GM19438 (cell line): ENCODE data around the gene WRNIP1.

Experiments
- ATAC-seq: cut with Tn5 transposase; IDR thresholded peaks from one replicate; pipeline ENCODE4 v1.9.1; 2021; ENCODE audit warnings: low read depth; ENCODE audit not compliant: unreplicated experiment

Gene WRNIP1

DNA sequence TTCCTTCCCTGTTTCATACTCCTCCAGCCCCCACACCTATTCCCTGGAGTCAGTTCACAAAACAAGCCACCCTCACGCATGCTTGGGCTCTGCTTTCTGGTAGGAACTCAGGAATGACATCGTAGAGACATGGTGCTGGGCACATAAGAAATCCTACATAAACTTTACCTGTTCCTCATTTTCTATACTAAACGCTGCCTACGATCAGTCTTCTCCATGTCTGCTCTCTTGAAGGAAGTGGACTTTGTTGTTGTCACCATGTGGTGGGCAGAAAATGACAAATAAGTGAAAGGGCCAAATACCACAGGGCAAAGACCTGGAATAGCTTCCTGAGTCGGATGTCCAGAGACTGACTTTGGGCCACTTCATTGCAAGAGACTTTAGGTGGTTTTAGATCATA is 24.6 kb upstream of the WRNIP1 start:
- ATAC-seq = no peak

DNA sequence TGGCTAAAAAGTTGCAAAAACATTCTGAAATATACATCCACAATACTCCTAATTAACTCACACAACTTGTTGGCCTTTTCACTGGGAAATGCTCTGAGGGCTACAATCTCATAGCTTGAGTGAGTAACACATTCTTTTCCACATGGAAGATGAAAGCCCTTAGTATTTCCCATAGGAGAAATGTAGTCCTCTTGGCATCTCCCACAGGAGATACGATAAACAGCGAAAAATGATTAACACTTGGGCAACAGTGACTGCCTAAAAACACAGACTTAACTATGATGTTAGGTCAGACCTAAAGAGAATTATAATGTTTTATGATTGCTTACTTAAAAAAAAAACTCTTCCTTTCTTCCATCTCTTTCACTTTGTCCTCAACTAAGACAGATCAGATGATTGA is 23.4 kb upstream of the WRNIP1 start:
- ATAC-seq = no peak

DNA sequence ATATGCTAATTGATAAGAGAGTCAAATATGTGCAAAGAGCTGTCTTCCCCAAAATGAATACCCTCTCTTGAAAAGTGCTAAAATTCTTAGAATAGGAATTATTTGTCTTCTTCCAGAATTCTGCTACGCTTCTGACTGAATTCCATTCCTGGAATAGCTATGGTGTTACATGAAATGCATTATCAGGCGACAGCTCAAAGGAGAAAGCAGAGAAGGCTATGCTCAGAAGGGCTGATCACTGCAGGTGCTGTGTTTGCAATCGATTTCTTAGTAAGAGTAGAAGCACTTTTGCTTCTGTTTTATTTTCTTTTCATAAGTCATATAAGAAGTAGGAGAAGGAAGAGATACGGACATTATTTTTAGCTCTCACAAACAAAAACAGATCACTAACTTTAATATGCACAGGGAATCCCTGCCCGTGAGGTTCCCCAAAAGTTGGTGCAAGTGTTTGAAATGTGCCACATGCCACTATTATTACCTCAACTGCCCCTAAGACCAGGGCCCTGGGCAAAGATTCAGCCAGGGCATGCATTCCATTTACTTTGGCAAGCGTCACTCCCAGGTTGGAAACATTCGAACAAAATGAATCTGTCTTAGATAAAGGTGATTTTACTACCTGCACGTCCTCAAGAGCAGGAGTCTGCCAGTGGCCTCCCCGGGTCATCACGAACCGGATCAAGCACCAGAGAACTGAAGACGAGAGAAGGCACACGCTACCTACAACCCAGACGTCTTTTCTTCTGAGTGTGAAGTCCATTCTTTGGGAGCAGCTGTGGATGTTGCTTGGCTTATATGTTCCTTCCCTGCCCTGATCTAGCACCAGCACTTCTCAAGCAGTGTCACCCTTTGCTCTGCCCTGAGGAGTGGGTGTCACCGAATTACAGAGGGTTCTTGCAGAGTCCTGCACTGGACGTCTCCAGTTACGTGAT is 21.6 kb upstream of the WRNIP1 start:
- no peak for ATAC-seq

DNA sequence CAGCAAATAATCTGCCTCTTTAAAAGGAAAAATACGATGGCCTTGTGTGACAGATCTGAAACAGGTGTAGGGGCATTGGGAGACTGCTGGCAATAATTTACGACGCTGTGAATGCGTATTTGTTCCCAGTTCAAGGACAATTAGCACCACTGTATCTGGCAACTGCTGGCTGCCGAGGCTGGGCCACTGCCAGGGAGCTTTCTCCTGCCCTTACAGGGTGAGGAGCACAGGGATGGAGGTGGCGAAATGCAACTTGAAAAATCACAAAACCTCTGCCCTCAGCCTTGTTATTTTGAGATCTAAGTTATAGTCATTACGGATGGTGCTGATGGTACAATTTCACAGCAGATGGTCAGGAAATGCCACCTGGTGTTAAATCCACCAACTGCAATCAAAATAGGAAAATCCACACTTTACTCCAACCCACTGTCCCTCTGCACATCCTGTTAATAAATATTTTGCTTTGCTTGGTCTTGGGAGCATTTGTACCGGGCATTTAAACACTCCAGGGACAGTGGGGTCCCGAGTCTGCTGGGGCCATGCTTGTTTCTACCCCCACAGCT is 20.9 kb upstream of the WRNIP1 start:
- no peak for ATAC-seq

DNA sequence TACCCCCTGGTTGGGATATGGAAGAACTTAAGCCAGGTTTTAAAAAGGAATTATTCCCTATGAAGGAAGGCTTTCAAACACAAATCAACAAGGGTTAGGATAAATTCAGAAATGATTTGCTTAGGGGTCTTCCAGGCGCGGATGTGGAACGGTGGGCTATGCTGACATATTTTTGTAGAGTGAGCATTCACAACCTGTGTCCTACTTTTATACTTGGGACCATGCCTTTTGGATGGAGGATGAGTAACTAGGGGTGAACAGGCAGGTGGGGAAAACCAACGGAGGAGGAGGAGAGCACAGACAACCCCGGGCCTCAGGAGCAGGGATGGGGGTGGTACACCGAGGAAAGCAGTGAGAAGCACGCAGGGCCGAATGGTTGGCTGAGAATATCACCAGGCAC is 20.4 kb upstream of the WRNIP1 start:
- no peak for ATAC-seq

DNA sequence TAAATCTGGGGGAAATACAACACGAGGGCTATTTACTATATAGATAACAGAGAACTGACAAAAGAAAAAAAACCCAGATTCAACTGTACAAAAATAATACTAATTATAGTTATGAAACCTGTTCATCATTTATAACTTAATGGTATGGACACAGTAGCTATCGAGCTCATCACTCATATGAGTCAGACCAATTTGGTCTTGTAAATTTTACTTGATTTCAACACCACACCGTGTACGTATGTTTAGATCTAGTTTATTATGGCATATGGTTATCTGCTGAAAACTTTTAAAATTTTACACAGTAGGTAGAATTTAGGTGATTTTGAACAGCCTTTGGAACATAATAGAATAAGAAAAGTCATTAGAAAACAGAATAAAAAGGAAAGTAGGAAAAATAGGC is 19.9 kb upstream of the WRNIP1 start:
- ATAC-seq = no peak

DNA sequence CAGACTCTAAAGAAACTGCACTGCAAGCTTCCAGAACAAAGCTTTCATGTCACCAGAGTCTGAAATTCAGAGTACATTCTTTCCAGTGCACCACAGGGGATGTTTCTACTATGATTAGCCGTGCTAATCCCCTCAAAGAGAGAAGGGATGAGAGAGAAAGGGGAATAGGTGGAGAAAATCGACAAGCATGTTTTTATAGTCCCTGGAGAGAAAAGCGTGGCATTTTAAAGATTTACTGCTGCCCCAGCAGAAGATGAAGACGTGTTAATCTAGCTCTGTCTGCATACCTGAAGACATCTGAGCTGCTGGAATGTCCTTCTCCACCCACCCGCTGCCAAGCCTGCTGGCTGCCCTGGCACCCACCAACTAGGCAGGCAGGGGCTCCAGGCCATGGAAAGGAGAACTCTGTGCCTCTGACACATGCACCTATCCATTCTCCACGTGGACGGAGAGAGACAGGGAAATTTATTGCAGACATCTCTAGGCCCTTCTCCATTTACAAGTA is 18.6 kb upstream of the WRNIP1 start:
- ATAC-seq = no peak

DNA sequence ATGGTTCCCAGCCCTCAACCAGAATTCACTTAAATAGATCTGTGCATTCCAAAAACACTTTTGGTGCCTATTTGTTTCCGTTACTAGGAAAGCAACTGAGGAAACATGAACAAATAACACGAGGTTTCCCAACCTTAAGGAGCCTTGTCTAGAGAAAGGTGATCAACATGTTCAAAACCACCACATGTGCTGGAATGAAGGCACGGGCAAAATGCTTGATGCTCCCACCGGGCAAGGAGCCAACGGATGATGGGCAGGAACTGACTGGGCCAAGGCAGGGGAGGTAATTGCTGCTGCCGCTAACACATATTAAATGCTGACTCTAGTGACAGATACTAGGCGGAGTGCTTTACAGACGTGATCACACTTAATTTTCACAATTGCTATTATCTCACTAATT is 17.0 kb upstream of the WRNIP1 start:
- ATAC-seq = no peak

DNA sequence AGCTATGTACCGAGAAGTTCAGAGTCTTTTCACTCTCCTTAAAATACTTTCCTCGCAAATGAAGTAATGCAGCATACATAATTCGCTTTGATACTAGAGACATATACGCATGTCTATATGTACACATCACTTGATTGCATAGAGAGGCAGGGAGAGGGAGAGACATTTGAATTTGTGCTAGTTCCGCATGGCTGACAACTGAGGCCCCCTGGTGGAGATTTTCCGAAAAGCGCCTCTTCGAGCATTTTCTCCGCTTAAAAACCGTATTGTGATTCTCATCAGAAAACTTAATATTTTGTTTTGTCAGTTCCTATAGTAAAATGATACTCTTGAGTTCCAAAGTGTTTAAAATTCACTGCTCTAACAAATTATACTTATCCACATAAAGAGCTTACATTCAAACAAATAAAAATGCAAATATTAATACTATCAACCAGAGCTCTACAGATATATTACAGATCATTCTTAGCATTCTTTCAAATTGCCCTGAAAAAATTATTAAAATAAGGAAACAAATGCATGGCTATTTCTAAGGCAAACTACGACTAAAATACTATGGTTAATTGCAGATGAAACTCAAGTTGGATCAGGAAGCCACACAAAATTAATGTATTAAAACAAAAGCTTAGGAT is 15.1 kb upstream of the WRNIP1 start:
- ATAC-seq = no peak

DNA sequence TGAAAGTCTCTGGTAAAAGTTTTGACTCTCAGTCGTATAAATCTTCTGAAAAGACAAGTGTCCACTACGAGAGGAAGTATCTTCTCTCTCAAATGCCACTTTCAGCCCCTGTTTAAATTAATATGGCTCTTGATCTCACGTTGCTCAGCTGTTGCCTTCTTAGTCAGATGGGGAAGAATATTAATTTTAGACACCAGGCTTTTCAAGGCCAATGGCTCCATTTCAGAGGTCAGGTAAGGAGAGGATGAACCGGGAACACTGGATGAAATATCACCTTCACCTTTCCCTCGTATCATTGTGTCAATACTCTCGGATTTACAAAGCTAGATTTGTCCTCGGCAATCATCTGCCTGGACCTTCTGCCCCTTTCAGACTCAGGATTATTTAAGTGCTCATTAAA is 14.4 kb upstream of the WRNIP1 start, which contains the start of gene MYLK4:
Gene MYLK4, minus strand, starts transcription at position 91 of the 400 bp plus-strand sequence. CDS start 1,628 bp downstream, outside the sequence.
- no peak for ATAC-seq

DNA sequence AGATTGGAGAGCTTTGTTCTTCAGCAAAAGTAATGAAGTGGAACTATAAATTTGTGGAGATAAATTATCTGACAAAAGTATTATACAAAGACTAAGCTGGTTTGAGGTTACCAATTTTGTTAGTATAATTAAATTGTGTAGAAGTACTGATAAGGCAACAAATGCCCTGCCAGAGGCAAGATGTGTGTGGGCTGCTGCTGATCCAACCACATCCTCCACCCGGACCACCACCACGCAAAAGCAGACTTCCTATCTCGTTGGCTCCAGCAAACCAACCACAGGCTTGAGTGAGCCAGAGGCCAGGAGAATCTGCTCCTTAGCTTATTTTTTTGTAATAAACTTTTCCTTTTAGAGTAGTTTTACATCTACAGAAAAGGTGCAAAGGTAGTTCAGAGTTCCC is 13.3 kb upstream of the WRNIP1 start:
- no peak for ATAC-seq

DNA sequence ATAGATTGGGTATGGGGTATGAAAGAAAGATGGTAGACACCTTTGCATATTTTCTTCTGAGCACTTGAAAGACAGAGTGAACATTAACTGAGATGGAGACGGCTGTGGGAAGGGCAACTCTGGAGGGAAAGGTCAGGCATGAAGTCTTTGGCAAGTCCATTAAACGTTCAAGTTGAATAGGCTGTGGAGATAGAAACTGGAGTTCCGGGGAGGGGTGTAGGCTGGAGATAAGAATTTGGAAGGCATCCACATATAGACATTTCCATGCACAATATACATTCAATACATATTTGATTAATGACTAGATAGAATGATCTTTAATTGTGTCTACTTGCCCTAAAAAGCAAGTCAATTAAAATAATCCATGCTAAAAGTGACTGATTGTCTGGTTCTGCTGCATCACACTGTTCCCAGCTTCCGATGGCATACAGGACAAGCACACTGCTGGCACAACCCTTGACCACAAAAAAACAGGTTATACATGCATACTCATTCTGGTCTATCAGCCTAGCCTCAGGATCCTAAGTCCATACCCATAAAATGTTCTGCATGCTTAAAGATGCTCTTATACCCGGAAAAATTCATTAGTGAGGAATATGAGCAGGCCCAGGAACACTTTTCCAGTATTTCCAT is 12.6 kb upstream of the WRNIP1 start:
- ATAC-seq = no peak

DNA sequence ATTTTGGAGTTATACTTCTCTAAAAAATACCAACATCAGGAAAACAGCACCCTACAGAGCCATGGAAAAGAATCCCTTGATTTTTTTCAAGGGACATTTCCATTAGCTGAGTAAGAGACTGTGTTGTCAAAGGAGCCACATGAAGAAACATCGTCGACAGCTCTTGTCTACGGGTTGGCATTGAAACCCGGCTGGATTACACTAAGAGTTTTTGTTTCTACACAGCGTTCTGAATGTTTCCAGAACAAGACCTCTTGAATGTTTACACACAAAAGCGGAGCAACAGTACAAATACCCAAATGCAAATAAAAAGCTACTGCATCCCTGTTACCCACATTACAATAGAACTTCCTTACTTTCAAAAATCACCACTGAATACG is 12.1 kb upstream of the WRNIP1 start:
- ATAC-seq = no peak

DNA sequence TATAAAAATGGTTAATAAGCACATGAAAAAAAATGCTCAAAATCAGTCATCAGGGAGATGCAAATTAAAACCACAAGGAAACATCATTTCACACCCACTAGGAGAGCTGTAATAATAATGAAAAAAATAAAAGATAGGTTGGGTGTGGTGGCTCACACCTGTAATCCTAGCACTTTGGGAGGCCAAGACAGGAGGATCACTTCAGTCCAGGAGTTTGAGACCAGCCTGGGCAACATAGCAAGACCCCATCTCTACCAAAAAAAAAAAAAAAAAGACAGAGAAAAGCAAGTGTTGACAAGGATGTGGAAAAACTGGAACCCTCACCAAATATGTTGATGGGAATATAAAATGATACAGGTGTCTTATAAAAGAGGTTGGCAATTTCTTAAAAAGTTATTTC is 11.4 kb upstream of the WRNIP1 start:
- ATAC-seq = no peak

DNA sequence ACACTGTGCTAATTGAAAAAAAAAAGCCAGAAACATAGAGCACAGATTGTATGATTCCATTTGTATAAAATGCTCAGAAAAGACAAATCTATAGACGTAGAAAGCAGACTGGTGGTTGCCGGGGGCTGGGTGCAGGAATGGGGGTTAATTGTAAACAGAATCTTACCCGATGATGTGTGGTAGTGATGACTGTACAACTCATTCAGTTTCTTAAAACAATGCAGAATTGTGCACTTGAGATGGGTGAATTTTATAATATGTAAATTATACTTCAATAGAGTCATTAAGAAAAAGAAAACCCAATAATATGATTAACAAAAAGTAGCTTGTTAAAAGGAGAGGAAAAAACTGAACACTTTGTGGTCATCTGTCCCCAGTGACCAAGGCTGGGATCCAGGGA is 10.8 kb upstream of the WRNIP1 start:
- ATAC-seq = no peak

DNA sequence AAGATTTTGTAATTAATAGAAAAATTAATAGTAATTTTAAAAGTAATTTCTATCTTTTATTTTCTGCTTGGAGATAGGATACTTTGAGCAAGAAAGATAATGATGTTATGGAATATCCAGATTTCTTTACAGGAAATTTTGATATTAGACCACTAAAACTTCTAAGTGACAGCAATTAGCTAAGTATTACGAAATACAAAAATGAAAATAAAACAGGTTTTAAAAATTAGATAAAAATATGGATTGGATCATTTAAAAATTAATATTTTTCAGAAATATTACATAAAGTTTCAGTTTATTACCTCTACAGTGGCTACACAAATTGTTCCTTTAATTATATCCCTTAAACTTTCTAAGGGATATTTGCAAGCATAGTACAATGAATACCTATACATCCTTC is 10.3 kb upstream of the WRNIP1 start:
- ATAC-seq = no peak

DNA sequence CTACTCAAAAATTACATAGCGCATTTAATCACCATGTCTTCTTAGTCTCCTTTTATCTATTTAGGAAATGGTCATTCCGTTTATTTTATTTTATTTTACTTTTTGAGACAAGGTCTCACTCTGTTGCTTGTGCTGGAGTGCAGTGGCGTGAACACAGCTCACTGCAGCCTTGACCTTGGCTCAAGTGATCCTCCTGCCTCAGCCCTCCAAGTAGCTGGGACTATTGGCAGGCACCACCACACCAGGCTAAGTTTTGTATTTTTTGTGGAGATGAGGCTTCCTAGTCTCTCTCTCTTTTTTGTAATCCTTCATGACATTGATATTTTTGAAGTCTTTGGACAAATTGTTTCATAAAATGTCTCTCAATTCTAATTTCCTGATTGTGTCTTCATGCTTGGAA is 9.7 kb upstream of the WRNIP1 start:
- no peak for ATAC-seq

DNA sequence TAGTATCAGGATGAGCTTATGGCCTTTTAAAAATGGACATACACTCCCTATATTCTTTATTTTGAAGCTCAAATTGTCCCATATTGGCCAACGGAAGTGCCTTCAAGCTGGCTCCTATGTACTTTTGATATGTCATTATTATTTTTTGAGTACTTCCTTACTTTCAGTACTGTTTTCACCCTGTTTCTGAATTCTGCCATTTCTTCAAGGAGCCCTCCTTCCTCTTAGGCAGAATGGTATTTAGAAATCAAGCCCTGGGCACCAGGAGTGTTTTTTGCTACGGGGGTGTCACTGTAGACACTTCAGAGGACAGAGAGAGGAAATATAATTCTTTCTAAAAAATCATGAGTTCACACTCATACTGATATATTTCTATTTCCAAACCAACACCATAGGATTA is 9.0 kb upstream of the WRNIP1 start:
- no peak for ATAC-seq

DNA sequence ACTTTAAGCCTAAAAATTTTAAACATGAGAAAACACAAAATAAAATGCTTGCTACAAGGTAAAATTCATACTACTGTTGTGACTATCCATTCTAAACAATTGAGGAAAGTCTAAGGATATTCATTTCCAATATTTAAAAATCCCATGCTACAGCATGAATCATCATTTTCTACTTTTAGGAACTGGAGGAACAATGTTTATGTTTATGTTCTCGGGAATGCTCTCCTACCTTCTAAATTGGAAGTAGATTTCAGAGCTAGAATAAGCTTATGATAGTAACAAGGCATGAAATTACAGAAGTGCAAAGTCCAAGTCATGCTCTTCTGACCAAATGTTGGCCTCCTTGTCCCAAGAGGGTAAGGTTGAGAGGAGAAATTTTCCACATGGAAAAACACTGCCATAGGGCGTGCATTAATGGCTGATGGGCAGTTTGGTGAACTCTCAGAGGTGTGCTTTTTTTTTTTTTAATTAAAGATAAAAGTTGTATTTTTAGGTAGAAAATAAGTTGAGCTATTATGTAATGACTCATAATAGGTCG is 8.4 kb upstream of the WRNIP1 start:
- ATAC-seq = no peak

DNA sequence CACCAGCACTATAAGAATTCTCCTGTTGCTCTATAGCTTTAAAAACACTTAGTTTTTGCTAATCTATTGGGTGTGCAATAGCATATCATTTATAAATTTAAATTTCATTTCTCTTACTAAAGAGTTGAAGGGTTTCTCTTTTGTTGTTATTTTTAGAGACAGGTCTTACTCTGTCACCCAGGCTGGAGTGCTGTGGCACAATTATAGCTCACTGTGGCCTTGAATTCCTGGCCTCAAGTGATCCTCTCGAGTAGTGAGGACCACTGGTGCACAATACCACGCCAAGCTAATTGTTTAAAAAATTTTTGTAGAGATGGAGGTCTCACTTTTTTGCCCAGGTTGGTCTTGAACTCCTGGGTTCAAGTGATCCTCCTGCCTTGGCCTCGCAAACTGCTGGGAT is 6.2 kb upstream of the WRNIP1 start:
- no peak for ATAC-seq
